Bronchial epithelial cell (primary cell): ENCODE data around the gene TENM4. TPM values are rescaled to one million over a fixed set of nuclear protein-coding genes. Genes with fewer than 3 reads are reported as not detected.

ENCODE experiments used
- DNase-seq: peaks from one replicate; pipeline ENCODE4 v3.0.0-alpha.2; 2010; ENCODE audit warnings: low read depth
- FAIRE-seq: peaks from 2 replicates; lab custom pipeline; 2011; peaks lifted over from hg19 to GRCh38; lab: Jason Lieb, UNC
- H3K27me3 ChIP-seq: 2 replicates; pipeline ENCODE4 v1.5.1; 2011; ENCODE audit warnings: low read length; ENCODE audit not compliant: control insufficient read depth, insufficient read depth
- H3K36me3 ChIP-seq: 2 replicates; pipeline ENCODE4 v1.5.1; 2011; ENCODE audit warnings: low read length; ENCODE audit not compliant: control insufficient read depth, insufficient read depth
- H3K4me3 ChIP-seq: 2 replicates; pipeline ENCODE4 v1.5.1; 2011; ENCODE audit warnings: mild to moderate bottlenecking, low read depth, low read length, control low read depth
- total RNA-seq: library from RNA; depleted of rRNA; stranded (reverse); fragments of >200 nt; gene quantifications from 2 replicates; pipeline ENCODE4 v1.2.1, GENCODE V29; 2014
- TF ChIP-seq, protein P1 (sequence below): IDR thresholded peaks from 2 replicates; pipeline ENCODE4 v1.5.1; 2011; ENCODE audit warnings: mild to moderate bottlenecking, moderate library complexity, low read length, control low read depth, inconsistent platforms; ENCODE audit not compliant: insufficient read depth, severe bottlenecking

The TENM4 gene
- total RNA-seq, 1 donor from 2014 or later = 6.1 TPM

- peak; percentile 7 for FAIRE-seq
- H3K27me3 ChIP-seq = no peaks in the 10 kb centered on the region
Measured at GRCh38 chr11:78784321-78785061, 656.3 kb downstream of the TENM4 start.

GRCh38 chr11:78783846-78784245, 657.0 kb downstream of the TENM4 start:
- no peak for DNase-seq
- TF ChIP-seq, protein P1, sequence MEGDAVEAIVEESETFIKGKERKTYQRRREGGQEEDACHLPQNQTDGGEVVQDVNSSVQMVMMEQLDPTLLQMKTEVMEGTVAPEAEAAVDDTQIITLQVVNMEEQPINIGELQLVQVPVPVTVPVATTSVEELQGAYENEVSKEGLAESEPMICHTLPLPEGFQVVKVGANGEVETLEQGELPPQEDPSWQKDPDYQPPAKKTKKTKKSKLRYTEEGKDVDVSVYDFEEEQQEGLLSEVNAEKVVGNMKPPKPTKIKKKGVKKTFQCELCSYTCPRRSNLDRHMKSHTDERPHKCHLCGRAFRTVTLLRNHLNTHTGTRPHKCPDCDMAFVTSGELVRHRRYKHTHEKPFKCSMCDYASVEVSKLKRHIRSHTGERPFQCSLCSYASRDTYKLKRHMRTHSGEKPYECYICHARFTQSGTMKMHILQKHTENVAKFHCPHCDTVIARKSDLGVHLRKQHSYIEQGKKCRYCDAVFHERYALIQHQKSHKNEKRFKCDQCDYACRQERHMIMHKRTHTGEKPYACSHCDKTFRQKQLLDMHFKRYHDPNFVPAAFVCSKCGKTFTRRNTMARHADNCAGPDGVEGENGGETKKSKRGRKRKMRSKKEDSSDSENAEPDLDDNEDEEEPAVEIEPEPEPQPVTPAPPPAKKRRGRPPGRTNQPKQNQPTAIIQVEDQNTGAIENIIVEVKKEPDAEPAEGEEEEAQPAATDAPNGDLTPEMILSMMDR = no peak
- H3K4me3 ChIP-seq = no peak overlapping the region
- H3K36me3 ChIP-seq = no peaks in the 10 kb centered on the region
- H3K27me3 ChIP-seq = no peaks in the 10 kb centered on the region
- no peak for FAIRE-seq

More at GRCh38 chr11:78784321-78785061, 656.3 kb downstream of the TENM4 start:
- peak; percentile 47 for DNase-seq
- no peaks in the 10 kb centered on the region for H3K36me3 ChIP-seq
- H3K4me3 ChIP-seq = no peak overlapping the region
- TF ChIP-seq, protein P1 = no peak

DNA sequence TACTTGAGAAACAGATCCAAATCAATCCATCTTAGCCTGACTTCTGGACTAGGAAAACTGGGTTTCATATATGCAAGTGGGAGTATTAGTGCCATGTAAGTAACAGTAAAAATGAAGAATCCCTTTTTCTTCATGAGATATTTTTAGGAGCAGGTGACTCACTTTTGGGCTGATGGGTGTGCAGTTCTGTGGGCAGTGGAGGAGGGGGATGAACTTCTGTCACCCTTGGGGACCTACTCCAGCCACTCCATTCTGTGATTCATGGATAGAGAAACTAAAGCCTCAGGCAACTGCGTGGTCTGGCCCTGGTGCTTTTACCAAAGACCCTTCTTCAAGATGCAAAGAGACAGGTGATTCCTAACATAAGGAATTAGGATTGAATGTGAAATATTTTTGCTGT, 657.5 kb downstream of the TENM4 start:
- TF ChIP-seq, protein P1 = no peak
- H3K27me3 ChIP-seq = no peaks in the 10 kb centered on the region
- no peak for FAIRE-seq

GRCh38 chr11:78782725-78783124, 658.1 kb downstream of the TENM4 start:
- Histone ChIP-seq H3K27me3 (no peaks in the 10 kb centered on the region), H3K4me3 (no peak overlapping the region), H3K36me3 (no peaks in the 10 kb centered on the region)
- FAIRE-seq = no peak
- no peak for DNase-seq
- TF ChIP-seq, protein P1 = no peak

More for the DNA sequence above, 657.5 kb downstream of the TENM4 start:
- Histone ChIP-seq H3K4me3 (no peak overlapping the region), H3K36me3 (no peaks in the 10 kb centered on the region)
- no peak for DNase-seq

GRCh38 chr11:78780889-78781288, 659.9 kb downstream of the TENM4 start:
- TF ChIP-seq, protein P1 = no peak
- Histone ChIP-seq H3K36me3 (no peaks in the 10 kb centered on the region), H3K4me3 (no peak overlapping the region), H3K27me3 (no peaks in the 10 kb centered on the region)
- FAIRE-seq = no peak
- DNase-seq = no peak

DNA sequence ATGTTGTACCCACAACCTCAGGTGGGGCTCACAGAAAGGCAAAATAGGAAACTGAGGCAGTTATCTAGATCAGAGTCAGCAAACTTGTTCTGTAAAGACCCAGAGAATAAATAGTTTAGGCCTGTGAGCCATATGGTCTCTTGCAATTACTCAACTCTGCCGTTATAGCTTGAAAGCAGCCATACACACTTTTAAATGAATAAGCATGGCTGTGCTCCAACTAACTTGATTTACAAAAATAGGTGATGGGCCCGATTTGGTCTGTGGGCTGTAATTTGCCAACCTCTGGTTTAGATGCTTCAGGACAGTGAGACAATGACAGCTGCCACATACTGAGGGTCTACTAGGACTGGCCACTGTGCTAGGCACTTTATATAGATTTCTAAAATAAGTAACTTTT, 667.3 kb downstream of the TENM4 start:
- H3K36me3 ChIP-seq = no peaks in the 10 kb centered on the region
- no peak overlapping the region for H3K4me3 ChIP-seq
- DNase-seq (no peak), FAIRE-seq (no peak)
- no peaks in the 10 kb centered on the region for H3K27me3 ChIP-seq
- TF ChIP-seq, protein P1 = no peak
